Hepatocyte (in vitro differentiated cells): ENCODE data around the gene ST3GAL5.

ENCODE experiments used
- EZH2 ChIP-seq: fragments of 200-600 bp; sonication (generic); IDR thresholded peaks from 2 replicates; pipeline ENCODE4 v1.6.1; 2016; ENCODE audit warnings: antibody characterized with exemption, mild to moderate bottlenecking, borderline replicate concordance
- EZH2phosphoT487 ChIP-seq: fragments of 200-600 bp; sonication (generic); IDR thresholded peaks from one replicate; pipeline ENCODE4 v1.6.1; 2018; ENCODE audit warnings: antibody characterized with exemption, mild to moderate bottlenecking, low read depth, moderate library complexity; ENCODE audit not compliant: unreplicated experiment, severe bottlenecking
- TF ChIP-seq, protein P1 (sequence below): fragments of 200-600 bp; sonication (generic); IDR thresholded peaks from 2 replicates; pipeline ENCODE4 v1.5.1; 2016; ENCODE audit warnings: antibody characterized with exemption, mild to moderate bottlenecking; ENCODE audit not compliant: poor library complexity

DNA sequence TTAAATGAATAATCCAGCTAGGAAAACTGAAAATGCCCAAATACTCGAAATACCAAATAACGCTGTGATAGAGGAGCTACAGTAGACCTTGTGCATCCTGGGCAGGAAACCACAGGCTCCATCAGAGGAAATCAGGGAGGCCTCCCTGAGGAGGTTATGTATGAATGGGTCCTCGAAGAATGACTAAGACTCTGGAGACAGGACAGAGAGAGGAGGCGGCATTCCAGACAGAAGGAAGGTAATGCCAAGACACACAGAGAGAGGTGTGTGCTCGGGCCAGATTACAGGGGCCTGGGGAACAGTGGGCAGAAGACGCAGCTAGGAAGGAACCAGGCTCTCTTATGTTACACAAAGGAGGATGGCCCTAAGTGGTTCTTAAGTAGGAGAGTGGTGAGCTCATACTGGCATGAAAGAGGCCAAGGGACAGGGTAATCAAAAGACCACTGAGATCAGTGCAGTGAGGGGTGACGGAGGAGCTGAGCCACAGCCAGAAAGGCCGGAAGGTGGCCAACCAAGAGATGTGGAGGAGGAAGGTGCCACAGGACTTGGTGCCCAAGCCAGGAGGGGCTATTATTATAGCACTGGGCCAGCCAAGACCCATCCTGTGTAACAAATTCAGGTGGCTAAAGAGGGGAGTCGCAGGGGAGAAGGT lies 9.9 kb downstream of the ST3GAL5 start:
- TF ChIP-seq, protein P1, sequence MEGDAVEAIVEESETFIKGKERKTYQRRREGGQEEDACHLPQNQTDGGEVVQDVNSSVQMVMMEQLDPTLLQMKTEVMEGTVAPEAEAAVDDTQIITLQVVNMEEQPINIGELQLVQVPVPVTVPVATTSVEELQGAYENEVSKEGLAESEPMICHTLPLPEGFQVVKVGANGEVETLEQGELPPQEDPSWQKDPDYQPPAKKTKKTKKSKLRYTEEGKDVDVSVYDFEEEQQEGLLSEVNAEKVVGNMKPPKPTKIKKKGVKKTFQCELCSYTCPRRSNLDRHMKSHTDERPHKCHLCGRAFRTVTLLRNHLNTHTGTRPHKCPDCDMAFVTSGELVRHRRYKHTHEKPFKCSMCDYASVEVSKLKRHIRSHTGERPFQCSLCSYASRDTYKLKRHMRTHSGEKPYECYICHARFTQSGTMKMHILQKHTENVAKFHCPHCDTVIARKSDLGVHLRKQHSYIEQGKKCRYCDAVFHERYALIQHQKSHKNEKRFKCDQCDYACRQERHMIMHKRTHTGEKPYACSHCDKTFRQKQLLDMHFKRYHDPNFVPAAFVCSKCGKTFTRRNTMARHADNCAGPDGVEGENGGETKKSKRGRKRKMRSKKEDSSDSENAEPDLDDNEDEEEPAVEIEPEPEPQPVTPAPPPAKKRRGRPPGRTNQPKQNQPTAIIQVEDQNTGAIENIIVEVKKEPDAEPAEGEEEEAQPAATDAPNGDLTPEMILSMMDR = no peak
- TF ChIP-seq EZH2phosphoT487 (no peak), EZH2 (no peak)
